ENCODE data around the gene MRPL58. TPM values are rescaled to one million over a fixed set of nuclear protein-coding genes. Genes with fewer than 3 reads are reported as not detected.

The MRPL58 gene
- total and polyA plus RNA-seq, 2 experiments from 2014 or later = 38.0 to 66.7 TPM

DNA sequence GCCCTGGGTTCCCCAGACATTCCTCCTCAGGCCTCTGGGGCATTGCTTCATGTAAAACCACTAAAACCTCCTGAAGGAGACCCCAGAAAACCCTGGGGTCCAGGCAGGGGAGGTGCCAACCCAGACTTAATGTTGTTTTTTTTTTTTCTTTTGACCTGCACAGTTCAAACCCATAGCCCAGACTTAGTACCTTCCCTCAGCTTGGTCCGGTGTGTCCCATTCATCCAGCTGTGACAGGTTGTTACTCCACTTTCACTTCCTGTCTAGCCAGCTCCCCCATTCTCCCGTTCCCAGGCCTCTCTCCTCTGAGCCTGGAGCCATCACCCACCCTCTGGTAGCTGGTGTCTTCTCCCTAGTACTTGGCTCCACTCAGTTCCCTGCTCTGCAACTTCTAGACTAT lies 20.2 kb upstream of the MRPL58 start (continued):
- TF ChIP-seq ZNF462 (CRISPR knock-in tag; IDR thresholded peaks at IDR 0.05) (no peak), ZNF331 (CRISPR knock-in tag; IDR thresholded peaks at IDR 0.05; ENCODE audit: low read depth) (no peak), ZNF114 (CRISPR knock-in tag; IDR thresholded peaks at IDR 0.05) (no peak), POLR2AphosphoS5 (IDR thresholded peaks at IDR 0.05; ENCODE audit: low read depth) (no peak)

DNA sequence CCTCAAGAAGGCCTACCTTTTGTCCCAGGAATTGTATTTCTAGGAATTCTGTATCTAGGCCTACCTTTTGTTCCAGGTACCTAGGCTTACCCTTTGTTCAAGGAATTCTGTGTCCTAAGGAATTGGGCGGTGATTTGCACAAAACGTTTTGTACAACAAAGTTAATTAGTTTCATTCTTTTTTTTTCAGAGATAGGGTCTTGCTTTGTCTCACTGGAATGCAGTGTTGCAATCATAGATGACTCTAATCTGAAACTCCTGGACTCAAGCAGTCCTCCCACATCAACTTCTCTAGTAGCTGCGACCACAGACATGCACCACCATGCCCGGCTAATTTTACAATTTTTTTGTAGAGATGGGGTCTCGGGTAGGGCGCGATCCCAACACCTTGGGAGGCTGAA lies 18.0 kb upstream of the MRPL58 start:
- Histone ChIP-seq H3K4me3 (no peak overlapping the region), H3K36me3 (ENCODE audit: insufficient read depth) (no peaks in the 10 kb centered on the region), H3K4me1 (ENCODE audit: insufficient read depth) (no peaks in the 10 kb centered on the region), H3K4me2 (no peak overlapping the region), H4K20me1 (replicated peaks; ENCODE audit: insufficient read depth) (peaks cover 27% of the 10 kb centered on the region; the same call in 1 of the 2 replicates), H3K27me3 (ENCODE audit: insufficient read depth) (no peaks in the 10 kb centered on the region), H3K27ac (ENCODE audit: low read depth) (no peak overlapping the region), H3K9me2 (ENCODE audit: insufficient read depth) (no peaks in the 10 kb centered on the region), H2AFZ (no peak overlapping the region), H3F3A (replicated peaks; ENCODE audit: low read depth) (no peaks in the 10 kb centered on the region), H3K79me2 (replicated peaks; ENCODE audit: insufficient read depth) (peaks cover 13% of the 10 kb centered on the region)
- Mint-ChIP-seq H3K27ac (no peak overlapping the region), H3K4me1 (peaks cover 7% of the 10 kb centered on the region; the same call in 2 of the 3 replicates), H3K36me3 (ENCODE audit: low read depth) (peaks cover 3% of the 10 kb centered on the region; the same call in 1 of the 3 replicates), H3K9me3 (no peaks in the 10 kb centered on the region), H3K4me3 (no peak overlapping the region), H3K27me3 (ENCODE audit: insufficient read depth, low read depth, poor library complexity) (peaks cover 2% of the 10 kb centered on the region)
- DNase-seq (ENCODE audit: low spot score) (no peak), ATAC-seq (no peak)
- TF ChIP-seq NANOG (IDR thresholded peaks at IDR 0.05; ENCODE audit: borderline replicate concordance) (no peak), POLR2AphosphoS5 (IDR thresholded peaks at IDR 0.05; ENCODE audit: low read depth) (no peak), CTCF (conservative IDR thresholded peaks at IDR 0.05; ENCODE audit: low read depth in 2 of 2) (no peak), STAT1 (IDR thresholded peaks at IDR 0.05; ENCODE audit: unreplicated experiment) (no peak)
